Activated CD8-positive, alpha-beta memory T cell treated with anti-CD3 and anti-CD28 coated beads, Interleukin-2, amount 50 U/mL, for 24 hours (primary cell): ENCODE results near the gene DENND10.
"Not testable (repeated sequence)": the region's sequence is repeated elsewhere in the genome, so short reads cannot be mapped to it uniquely, and the experiment has no call there.

ENCODE experiments used
- DNase-seq: peaks from one replicate; pipeline ENCODE4 v3.0.0-alpha.2; 2020; ENCODE audit errors: extremely low read depth

DENND10 gene

GRCh38 chr10:119098576-119098975 lies 5.3 kb upstream of the DENND10 start:
- no peak for DNase-seq

- no peak for DNase-seq
Observed at GRCh38 chr10:119100434-119101238, 3.3 kb upstream of the DENND10 start.

- DNase-seq, result no peak
Observed at GRCh38 chr10:119101366-119102098, 2.4 kb upstream of the DENND10 start.

- DNase-seq, result no peak
Observed at GRCh38 chr10:119103241-119103902, 541 bp upstream of the DENND10 start.

GRCh38 chr10:119104654-119105015 lies 722 bp downstream of the DENND10 start:
- no peak for DNase-seq

GRCh38 chr10:119105155-119105554 lies 1.2 kb downstream of the DENND10 start:
- DNase-seq, result no peak

GRCh38 chr10:119105899-119106298 lies 2.0 kb downstream of the DENND10 start:
- not testable (repeated sequence) for DNase-seq

- DNase-seq, result not testable (repeated sequence)
Observed at GRCh38 chr10:119107106-119107505, 3.2 kb downstream of the DENND10 start.

GRCh38 chr10:119107771-119108170 lies 3.9 kb downstream of the DENND10 start:
- DNase-seq, result not testable (repeated sequence)

GRCh38 chr10:119112056-119112455 lies 8.1 kb downstream of the DENND10 start:
- DNase-seq, result no peak

GRCh38 chr10:119113751-119114732 lies 10.1 kb downstream of the DENND10 start:
- no peak for DNase-seq

GRCh38 chr10:119115926-119116325 lies 12.0 kb downstream of the DENND10 start:
- DNase-seq, result no peak

- no peak for DNase-seq
Observed at GRCh38 chr10:119116326-119116951, 12.5 kb downstream of the DENND10 start.

GRCh38 chr10:119118231-119118630 lies 14.3 kb downstream of the DENND10 start:
- no peak for DNase-seq

- no peak for DNase-seq
Observed at GRCh38 chr10:119119400-119119799, 15.5 kb downstream of the DENND10 start.

GRCh38 chr10:119120413-119120867 lies 16.5 kb downstream of the DENND10 start:
- DNase-seq, result no peak

GRCh38 chr10:119120875-119121274 lies 17.0 kb downstream of the DENND10 start:
- DNase-seq, result no peak

GRCh38 chr10:119125942-119126341 lies 22.0 kb downstream of the DENND10 start:
- no peak for DNase-seq

GRCh38 chr10:119129721-119130120 lies 25.8 kb downstream of the DENND10 start:
- DNase-seq, result no peak

- DNase-seq, result peak; percentile 19
Observed at GRCh38 chr10:119131512-119132240, 27.8 kb downstream of the DENND10 start.
